Vagina (tissue), 2 donors: ENCODE measurements around the gene POTEJ.
"Not testable (repeated sequence)": the region's sequence is repeated elsewhere in the genome, so short reads cannot be mapped to it uniquely, and the experiment has no call there.

Source experiments
- POLR2A ChIP-seq, 2 donors: fragments of 450-650 bp; IDR thresholded peaks; one replicate each; pipeline ENCODE4 v1.6.1; 2017; ENCODE audit warnings: antibody characterized with exemption in 2 of 2, mild to moderate bottlenecking in 2 of 2, moderate library complexity in 2 of 2
- POLR2AphosphoS5 ChIP-seq, 2 donors: sonication (generic); formaldehyde crosslinking; IDR thresholded peaks; one replicate each; pipeline ENCODE4 v1.9.0; 2017; ENCODE audit warnings: antibody characterized with exemption in 2 of 2, mild to moderate bottlenecking in 2 of 2, low read depth in 1 of 2; ENCODE audit not compliant: insufficient read depth in 1 of 2

DNA sequence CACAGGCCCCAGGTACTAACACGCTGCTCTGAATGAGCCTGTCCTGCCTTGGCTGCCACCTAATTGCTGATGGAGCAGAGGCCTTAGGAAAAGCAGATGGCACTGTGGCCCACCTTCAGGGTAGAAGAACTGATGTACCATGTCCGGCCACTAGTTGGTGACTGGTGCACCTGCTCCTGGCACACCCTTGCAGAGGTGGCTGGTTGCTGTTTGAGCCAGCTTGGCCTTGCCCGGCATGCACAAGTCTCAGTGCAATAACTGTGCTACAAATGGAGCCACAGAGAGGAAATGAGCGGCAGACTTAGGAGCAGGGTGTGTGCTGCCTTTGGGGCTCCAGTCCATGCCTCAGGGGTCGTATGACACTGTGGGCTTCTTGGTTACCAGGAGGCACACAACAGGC, 54.4 kb downstream of the POTEJ start:
- TF ChIP-seq POLR2A (IDR thresholded peaks at IDR 0.05); POLR2AphosphoS5 (IDR thresholded peaks at IDR 0.05; ENCODE audit: insufficient read depth in 1 of 2, low read depth in 1 of 2): not testable (repeated sequence)
